ENCODE data around the gene PAQR5. TPM values are rescaled to one million over a fixed set of nuclear protein-coding genes. Genes with fewer than 3 reads are reported as not detected.

PAQR5 gene
- total RNA-seq, 2 experiments from 2014 or later, result 0.14 TPM; not detected in 1

DNA sequence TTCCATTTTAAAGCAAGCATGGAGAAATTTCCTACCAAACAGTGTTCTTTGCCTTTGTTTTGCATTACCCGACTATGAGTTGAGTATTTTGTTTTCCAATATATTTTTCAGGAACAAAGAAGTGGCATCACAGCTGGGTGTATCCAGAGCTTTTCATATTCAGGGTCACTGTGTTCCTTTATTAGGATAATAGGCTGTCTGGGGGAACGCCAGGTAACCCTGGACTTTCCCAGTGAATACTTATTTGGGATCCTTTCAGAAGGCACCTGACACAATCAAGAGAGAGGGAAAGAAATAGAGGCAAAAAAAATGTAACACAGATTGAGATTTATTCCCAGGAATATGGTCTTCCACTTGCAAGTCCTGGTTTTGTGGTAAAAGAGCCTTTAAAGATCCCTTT, 44.4 kb downstream of the PAQR5 start:
- Mint-ChIP-seq H3K27me3 (no peaks in the 10 kb centered on the region), H3K4me3 (no peak overlapping the region), H3K4me1 (ENCODE audit: low read depth) (no peaks in the 10 kb centered on the region), H3K36me3 (ENCODE audit: low read depth) (no peaks in the 10 kb centered on the region), H3K27ac (no peak overlapping the region), H3K9me3 (no peaks in the 10 kb centered on the region)
- ATAC-seq (no peak), DNase-seq (no peak)
- CTCF ChIA-PET, result interaction anchor here (1.7 kb wide), 1 partner anchor 51 kb away, joined by 4 read pairs; no protein-coding TSS in a partner anchor
- POLR2A ChIA-PET, result no interaction called here
- intact Hi-C loops (cut with micrococcal nuclease), result no loop called here
- TF ChIP-seq, protein P1, sequence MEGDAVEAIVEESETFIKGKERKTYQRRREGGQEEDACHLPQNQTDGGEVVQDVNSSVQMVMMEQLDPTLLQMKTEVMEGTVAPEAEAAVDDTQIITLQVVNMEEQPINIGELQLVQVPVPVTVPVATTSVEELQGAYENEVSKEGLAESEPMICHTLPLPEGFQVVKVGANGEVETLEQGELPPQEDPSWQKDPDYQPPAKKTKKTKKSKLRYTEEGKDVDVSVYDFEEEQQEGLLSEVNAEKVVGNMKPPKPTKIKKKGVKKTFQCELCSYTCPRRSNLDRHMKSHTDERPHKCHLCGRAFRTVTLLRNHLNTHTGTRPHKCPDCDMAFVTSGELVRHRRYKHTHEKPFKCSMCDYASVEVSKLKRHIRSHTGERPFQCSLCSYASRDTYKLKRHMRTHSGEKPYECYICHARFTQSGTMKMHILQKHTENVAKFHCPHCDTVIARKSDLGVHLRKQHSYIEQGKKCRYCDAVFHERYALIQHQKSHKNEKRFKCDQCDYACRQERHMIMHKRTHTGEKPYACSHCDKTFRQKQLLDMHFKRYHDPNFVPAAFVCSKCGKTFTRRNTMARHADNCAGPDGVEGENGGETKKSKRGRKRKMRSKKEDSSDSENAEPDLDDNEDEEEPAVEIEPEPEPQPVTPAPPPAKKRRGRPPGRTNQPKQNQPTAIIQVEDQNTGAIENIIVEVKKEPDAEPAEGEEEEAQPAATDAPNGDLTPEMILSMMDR (IDR thresholded peaks at IDR 0.05), result no peak

DNA sequence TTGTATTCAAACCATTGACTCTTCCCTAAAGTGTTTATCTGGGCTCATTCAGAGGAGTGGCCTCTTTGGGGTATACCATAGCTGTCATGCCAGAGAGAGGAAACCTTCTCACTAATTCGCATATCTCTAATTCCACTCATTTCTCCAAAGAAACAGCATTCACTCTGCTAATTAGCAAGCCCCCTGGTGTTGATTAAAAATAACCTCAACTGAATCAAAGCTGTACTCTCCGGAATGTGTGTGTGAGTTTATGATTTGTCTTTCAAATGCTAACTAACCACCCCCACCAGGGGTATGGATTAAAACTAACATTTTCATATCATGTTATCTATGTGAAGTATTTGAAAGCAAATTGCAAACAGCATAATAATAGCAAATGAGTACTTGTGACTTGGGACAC, 45.5 kb downstream of the PAQR5 start:
- Mint-ChIP-seq H3K4me1 (ENCODE audit: low read depth) (no peaks in the 10 kb centered on the region), H3K4me3 (no peak overlapping the region), H3K36me3 (ENCODE audit: low read depth) (no peaks in the 10 kb centered on the region), H3K9me3 (no peaks in the 10 kb centered on the region), H3K27me3 (no peaks in the 10 kb centered on the region), H3K27ac (no peak overlapping the region)
- intact Hi-C loops (cut with micrococcal nuclease), result no loop called here
- DNase-seq, result no peak
- CTCF ChIA-PET, result interaction anchor here (1.7 kb wide), 1 partner anchor 50 kb away, joined by 4 read pairs; no protein-coding TSS in a partner anchor
- ATAC-seq, result no peak
- POLR2A ChIA-PET, result no interaction called here
- TF ChIP-seq, protein P1 (IDR thresholded peaks at IDR 0.05), result no peak

DNA sequence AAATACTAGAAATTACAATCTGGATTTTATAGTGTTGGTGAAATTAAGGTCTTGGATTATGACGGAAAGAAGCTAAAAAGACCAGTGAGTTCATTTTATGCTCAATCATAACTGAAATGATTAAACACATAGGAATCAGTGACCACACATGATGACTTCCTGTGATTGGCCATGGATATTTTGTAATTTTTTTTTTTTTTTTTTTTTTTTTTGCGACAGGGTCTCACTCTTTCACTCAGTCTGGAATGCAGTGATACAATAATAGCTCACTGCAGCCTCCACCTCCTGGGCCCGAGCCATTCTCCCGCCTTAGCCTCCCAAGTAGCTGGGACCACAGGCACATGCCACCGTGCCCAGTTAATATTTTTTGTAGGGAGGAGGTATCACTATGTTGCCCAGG, 47.4 kb downstream of the PAQR5 start:
- TF ChIP-seq, protein P1 (IDR thresholded peaks at IDR 0.05), result no peak
- ATAC-seq (no peak), DNase-seq (no peak)
- Mint-ChIP-seq H3K9me3 (no peaks in the 10 kb centered on the region), H3K4me3 (no peak overlapping the region), H3K27ac (no peak overlapping the region), H3K36me3 (ENCODE audit: low read depth) (no peaks in the 10 kb centered on the region), H3K4me1 (ENCODE audit: low read depth) (no peaks in the 10 kb centered on the region), H3K27me3 (no peaks in the 10 kb centered on the region)
- intact Hi-C loops (cut with micrococcal nuclease), result no loop called here
- CTCF ChIA-PET, result no interaction called here
- POLR2A ChIA-PET, result no interaction called here

DNA sequence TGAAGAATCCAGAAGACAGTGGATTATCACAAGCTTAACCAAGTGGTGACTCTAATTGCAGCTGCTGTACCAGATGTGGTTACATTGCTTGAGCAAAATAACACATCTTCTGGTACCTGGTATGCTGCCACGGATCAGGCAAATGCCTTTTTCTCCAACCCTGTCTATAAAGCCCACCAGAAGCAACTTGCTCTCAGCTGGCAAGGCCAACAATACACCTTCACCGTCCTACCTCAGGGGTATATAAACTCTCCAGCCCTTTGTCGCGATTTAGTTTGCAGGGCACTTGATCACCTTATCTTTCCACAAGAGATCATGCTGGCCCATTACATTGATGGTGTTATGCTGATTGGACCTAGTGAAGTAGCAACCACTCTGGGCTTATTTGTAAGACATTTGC, 52.6 kb downstream of the PAQR5 start:
- H3K27ac Mint-ChIP-seq, result no peak overlapping the region
- H3K27me3 Mint-ChIP-seq, result no peaks in the 10 kb centered on the region
- no peaks in the 10 kb centered on the region for H3K36me3 Mint-ChIP-seq (ENCODE audit: low read depth)
- TF ChIP-seq, protein P1 (IDR thresholded peaks at IDR 0.05), result no peak
- DNase-seq (no peak), ATAC-seq (no peak)
- H3K4me3 Mint-ChIP-seq, result no peak overlapping the region
- no peaks in the 10 kb centered on the region for H3K9me3 Mint-ChIP-seq
- POLR2A ChIA-PET, result no interaction called here
- intact Hi-C loops (cut with micrococcal nuclease), result no loop called here
- CTCF ChIA-PET, result no interaction called here
- H3K4me1 Mint-ChIP-seq (ENCODE audit: low read depth), result no peaks in the 10 kb centered on the region

DNA sequence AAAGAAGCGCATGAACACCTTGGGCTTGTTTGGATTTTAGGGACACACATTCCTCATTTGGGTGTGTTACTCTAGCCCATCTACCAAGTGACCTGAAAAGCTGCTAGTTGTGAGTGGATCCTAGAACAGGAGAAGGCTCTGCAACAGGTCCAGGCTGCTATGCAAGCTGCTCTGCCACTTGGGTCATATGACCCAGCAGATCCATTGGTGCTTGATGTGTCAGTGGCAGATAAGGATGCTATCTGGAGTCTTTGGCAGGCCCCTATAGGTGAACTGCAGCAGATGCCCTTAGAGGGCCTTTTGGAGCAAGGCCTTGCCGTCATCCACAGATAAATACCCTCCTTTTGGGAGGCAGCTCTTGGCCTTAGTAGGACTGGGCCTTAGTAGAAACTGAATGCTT, 53.2 kb downstream of the PAQR5 start:
- CTCF ChIA-PET, result no interaction called here
- no peaks in the 10 kb centered on the region for H3K27me3 Mint-ChIP-seq
- no peaks in the 10 kb centered on the region for H3K9me3 Mint-ChIP-seq
- TF ChIP-seq, protein P1 (IDR thresholded peaks at IDR 0.05), result no peak
- H3K4me3 Mint-ChIP-seq, result no peak overlapping the region
- H3K36me3 Mint-ChIP-seq (ENCODE audit: low read depth), result no peaks in the 10 kb centered on the region
- DNase-seq, result no peak
- POLR2A ChIA-PET, result no interaction called here
- ATAC-seq, result no peak
- no peaks in the 10 kb centered on the region for H3K4me1 Mint-ChIP-seq (ENCODE audit: low read depth)
- intact Hi-C loops (cut with micrococcal nuclease), result no loop called here
- H3K27ac Mint-ChIP-seq, result no peak overlapping the region

Data from activated CD8-positive, alpha-beta T cell treated with anti-CD3 and anti-CD28 coated beads for 36 hours (primary cell).